Inflammatory macrophage treated with lipopolysaccharide for 4 hours (primary cell): ENCODE data around the gene STK31.
"Not testable (repeated sequence)": the region's sequence is repeated elsewhere in the genome, so short reads cannot be mapped to it uniquely, and the experiment has no call there.

Source experiments
- DNase-seq: peaks from one replicate; pipeline ENCODE4 v3.0.0-alpha.2; 2020

Gene STK31

GRCh38 chr7:23710000-23710399 is at the start of gene STK31:
Gene STK31, plus strand, starts transcription at chr7:23710219. Its CDS starts 67 bp downstream, at chr7:23710286.
- DNase-seq: no peak

- DNase-seq: no peak
Measured at GRCh38 chr7:23661385-23661784, 48.6 kb upstream of the STK31 start.

GRCh38 chr7:23662124-23662983 is 47.7 kb upstream of the STK31 start:
- no peak for DNase-seq

- DNase-seq: no peak
Measured at GRCh38 chr7:23662984-23663313, 47.1 kb upstream of the STK31 start.

GRCh38 chr7:23664122-23664521 is 45.9 kb upstream of the STK31 start:
- no peak for DNase-seq

- no peak for DNase-seq
Measured at GRCh38 chr7:23672033-23672432, 38.0 kb upstream of the STK31 start.

GRCh38 chr7:23679898-23680413 is 30.1 kb upstream of the STK31 start, which contains the start of gene FAM221A:
Gene FAM221A, plus strand, starts transcription at chr7:23680199. Its CDS starts 20 bp downstream, at chr7:23680219.
- DNase-seq: peak; percentile 84

- DNase-seq: peak; percentile 35
Measured at GRCh38 chr7:23680414-23681405, 29.3 kb upstream of the STK31 start.

- not testable (repeated sequence) for DNase-seq
Measured at GRCh38 chr7:23684041-23684440, 26.0 kb upstream of the STK31 start.

GRCh38 chr7:23685731-23686130 is 24.3 kb upstream of the STK31 start:
- no peak for DNase-seq

GRCh38 chr7:23687011-23687410 is 23.0 kb upstream of the STK31 start:
- DNase-seq: no peak

GRCh38 chr7:23689165-23689564 is 20.9 kb upstream of the STK31 start:
- DNase-seq: no peak

GRCh38 chr7:23691320-23691719 is 18.7 kb upstream of the STK31 start:
- no peak for DNase-seq

GRCh38 chr7:23693224-23693623 is 16.8 kb upstream of the STK31 start:
- no peak for DNase-seq

GRCh38 chr7:23696916-23697441 is 13.0 kb upstream of the STK31 start:
- DNase-seq: peak; percentile 58

GRCh38 chr7:23698822-23699221 is 11.2 kb upstream of the STK31 start:
- DNase-seq: no peak

- no peak for DNase-seq
Measured at GRCh38 chr7:23700046-23700445, 10.0 kb upstream of the STK31 start.

GRCh38 chr7:23709081-23709750 is 803 bp upstream of the STK31 start:
- no peak for DNase-seq

GRCh38 chr7:23712368-23713284 is 2.6 kb downstream of the STK31 start:
- DNase-seq: peak; percentile 52

- DNase-seq: no peak
Measured at GRCh38 chr7:23713285-23714149, 3.5 kb downstream of the STK31 start.

GRCh38 chr7:23714150-23714464 is 4.1 kb downstream of the STK31 start:
- no peak for DNase-seq
